AG09309 (cell line): ENCODE results near the gene HIPK1.

Source experiments
- DNase-seq: peaks from one replicate; pipeline ENCODE4 v3.0.0-alpha.2; 2010; ENCODE audit warnings: low read depth
- H3K4me3 ChIP-seq: 2 replicates; pipeline ENCODE4 v1.5.1; 2011; ENCODE audit warnings: mild to moderate bottlenecking, low read depth, low read length, moderate library complexity; ENCODE audit not compliant: control insufficient read depth
- TF ChIP-seq, protein P1 (sequence below): IDR thresholded peaks from 2 replicates; pipeline ENCODE4 v1.5.1; 2011; ENCODE audit warnings: mild to moderate bottlenecking, low read depth, low read length, inconsistent platforms; ENCODE audit not compliant: insufficient read depth, control insufficient read depth; ENCODE audit errors: missing control alignments

HIPK1 gene

DNA sequence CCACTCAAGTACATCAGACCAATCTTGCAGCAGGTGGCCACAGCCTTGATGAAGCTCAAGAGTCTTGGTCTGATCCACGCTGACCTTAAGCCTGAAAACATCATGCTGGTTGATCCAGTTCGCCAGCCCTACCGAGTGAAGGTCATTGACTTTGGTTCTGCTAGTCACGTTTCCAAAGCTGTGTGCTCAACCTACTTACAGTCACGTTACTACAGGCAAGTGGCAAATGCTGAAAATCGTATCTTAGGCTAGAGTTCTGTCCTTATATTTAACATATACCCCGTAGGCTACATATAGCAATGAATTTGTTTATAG, 12.1 kb downstream of the HIPK1 start:
- TF ChIP-seq, protein P1, sequence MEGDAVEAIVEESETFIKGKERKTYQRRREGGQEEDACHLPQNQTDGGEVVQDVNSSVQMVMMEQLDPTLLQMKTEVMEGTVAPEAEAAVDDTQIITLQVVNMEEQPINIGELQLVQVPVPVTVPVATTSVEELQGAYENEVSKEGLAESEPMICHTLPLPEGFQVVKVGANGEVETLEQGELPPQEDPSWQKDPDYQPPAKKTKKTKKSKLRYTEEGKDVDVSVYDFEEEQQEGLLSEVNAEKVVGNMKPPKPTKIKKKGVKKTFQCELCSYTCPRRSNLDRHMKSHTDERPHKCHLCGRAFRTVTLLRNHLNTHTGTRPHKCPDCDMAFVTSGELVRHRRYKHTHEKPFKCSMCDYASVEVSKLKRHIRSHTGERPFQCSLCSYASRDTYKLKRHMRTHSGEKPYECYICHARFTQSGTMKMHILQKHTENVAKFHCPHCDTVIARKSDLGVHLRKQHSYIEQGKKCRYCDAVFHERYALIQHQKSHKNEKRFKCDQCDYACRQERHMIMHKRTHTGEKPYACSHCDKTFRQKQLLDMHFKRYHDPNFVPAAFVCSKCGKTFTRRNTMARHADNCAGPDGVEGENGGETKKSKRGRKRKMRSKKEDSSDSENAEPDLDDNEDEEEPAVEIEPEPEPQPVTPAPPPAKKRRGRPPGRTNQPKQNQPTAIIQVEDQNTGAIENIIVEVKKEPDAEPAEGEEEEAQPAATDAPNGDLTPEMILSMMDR = no peak
- H3K4me3 ChIP-seq = no peak overlapping the region
- DNase-seq = no peak

DNA sequence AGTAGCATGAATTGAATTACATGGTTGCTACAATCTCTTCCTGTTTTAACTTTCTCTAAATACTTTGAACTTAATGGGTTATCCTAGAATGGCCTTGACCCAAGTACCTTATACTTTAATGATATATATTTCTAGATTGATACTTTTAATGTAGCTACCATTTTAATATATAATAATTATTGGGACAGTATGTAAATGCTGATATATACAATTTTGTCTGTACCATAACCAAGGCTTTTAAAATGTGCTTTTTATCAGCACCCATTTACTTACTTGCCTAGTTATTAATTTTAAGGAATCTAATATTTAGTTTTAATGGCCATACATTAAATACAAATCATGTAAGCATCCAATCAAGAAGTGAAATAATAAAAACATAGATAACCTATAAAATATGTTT, 13.4 kb downstream of the HIPK1 start:
- DNase-seq = no peak
- TF ChIP-seq, protein P1 = no peak

DNA sequence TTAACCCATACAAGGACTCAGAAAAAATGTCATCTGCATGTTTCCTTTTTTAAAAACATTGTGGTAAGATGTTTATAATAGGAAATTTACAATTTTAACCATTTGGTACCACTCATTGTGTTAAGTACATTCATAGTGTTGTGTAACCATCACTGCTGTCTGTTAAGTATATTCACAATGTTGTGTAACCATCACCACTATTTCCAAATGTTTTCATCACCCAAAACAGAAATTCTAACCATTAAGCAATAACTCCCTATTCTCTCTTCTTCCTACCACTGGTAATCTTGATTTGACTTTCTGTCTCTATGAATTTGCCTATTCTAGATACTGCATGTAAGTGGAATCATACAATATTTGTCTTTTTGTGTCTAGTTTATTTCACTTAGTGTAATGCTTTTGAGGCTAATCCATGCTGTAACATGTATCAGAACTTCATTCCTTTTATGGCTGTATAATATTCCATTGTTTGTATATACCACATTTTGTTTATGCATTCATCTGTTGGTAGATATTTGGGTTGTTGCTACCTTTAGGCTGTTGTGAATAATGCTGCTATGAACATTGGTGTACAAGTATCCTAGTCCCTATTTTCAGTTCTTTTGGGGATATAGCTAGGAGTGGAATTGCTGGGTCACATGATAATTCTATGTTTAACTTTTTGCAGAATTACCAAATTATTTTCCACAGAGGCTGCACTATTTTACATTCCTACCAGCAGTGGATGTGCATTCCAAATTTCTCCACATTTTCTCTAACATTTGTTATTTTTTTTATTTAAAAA, 14.1 kb downstream of the HIPK1 start:
- H3K4me3 ChIP-seq = no peak overlapping the region
- DNase-seq = no peak
- TF ChIP-seq, protein P1 = no peak

More for the DNA sequence above, 13.4 kb downstream of the HIPK1 start:
- no peak overlapping the region for H3K4me3 ChIP-seq

DNA sequence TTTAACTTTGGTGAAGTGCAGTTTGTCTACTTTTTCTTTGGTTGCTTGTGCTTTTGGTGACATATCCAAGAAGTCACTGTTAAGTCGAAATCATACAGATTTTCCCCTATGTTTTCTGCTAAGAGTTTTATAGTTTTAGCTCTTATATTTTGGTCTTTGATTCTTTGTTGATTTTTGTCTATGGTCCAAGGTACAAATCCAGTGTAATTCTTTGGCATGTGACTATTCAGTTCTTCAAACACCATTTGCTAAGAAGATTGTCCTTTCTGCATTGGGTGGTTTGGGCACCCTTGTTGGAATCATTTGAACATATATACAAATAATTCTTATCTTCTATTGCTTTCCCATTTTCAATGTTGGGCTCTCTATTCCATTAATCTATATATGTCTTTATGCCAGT, 16.2 kb downstream of the HIPK1 start:
- TF ChIP-seq, protein P1 = no peak
- DNase-seq = no peak
- H3K4me3 ChIP-seq = no peak overlapping the region

DNA sequence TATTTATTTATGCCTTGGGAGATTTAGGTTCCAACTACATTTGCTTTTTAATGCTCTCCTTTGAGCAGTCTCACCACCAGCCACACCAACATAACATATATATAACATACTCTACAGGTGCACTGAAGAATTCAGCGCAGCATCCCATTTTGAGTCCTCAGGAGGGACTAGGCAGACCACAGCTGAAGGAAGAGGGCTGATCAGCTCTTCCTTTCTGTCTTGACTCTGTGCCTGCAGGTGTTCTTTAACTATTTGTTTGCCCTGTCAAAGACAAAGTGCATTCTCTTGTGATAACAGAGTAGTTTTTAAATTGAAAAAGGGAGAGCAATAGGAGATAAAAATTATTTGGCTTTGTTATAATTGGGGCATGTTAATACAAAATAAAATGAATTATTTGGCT, 17.0 kb downstream of the HIPK1 start:
- TF ChIP-seq, protein P1 = no peak
- no peak overlapping the region for H3K4me3 ChIP-seq
- no peak for DNase-seq

DNA sequence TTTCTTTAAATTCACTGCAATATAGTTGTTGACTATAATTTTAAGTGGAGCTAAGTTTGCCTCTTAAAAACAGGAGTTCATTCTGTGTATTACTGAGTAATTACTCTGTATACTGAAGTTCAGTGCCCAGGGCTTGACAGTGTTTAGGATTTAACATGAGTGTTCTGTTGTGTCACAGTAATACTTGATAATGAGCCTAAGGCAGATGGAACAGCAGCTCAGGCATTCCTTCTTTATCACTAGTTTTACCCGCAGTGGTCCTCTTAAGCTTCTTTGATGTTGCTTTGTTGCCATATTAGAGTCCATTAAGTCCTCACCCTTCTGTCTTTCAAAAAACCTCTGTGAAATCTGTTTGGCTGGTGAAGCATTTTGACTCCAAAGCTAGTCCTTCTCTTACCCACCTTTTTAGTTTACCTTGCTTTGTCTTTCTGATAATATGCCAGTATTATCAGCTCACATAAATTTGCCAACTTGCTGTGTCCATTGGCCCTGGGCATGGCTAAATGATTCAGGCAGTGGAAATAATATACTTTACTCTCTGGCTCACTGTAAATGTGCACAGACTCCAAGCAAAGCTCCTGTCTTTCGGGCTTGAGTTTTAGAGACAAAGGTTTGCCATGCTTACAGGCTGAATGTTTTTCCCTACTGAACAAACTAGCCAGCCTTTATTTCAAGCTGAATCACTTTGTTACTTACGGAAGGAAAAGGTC, 17.7 kb downstream of the HIPK1 start:
- TF ChIP-seq, protein P1 = no peak
- H3K4me3 ChIP-seq = no peak overlapping the region
- DNase-seq = no peak
